Non-pigmented ciliary epithelial cell (primary cell): ENCODE data around the gene ETS2.
"Not testable (repeated sequence)": the region's sequence is repeated elsewhere in the genome, so short reads cannot be mapped to it uniquely, and the experiment has no call there.

Source experiments
- DNase-seq: peaks from one replicate; pipeline ENCODE4 v3.0.0-alpha.2; 2010; ENCODE audit warnings: low read depth

ETS2 gene

DNA sequence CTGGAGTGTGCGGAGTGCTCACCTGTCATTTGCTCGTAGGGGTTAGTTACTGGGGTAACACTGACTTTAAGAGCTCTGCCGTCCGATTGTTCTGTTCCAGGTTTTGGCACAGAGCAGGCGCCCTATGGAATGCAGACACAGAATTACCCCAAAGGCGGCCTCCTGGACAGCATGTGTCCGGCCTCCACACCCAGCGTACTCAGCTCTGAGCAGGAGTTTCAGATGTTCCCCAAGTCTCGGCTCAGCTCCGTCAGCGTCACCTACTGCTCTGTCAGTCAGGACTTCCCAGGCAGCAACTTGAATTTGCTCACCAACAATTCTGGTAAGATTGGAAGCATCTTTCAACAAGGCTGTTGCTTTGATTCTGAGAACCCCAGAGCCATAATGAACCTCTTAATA, 12.6 kb downstream of the ETS2 start:
- DNase-seq, result no peak

DNA sequence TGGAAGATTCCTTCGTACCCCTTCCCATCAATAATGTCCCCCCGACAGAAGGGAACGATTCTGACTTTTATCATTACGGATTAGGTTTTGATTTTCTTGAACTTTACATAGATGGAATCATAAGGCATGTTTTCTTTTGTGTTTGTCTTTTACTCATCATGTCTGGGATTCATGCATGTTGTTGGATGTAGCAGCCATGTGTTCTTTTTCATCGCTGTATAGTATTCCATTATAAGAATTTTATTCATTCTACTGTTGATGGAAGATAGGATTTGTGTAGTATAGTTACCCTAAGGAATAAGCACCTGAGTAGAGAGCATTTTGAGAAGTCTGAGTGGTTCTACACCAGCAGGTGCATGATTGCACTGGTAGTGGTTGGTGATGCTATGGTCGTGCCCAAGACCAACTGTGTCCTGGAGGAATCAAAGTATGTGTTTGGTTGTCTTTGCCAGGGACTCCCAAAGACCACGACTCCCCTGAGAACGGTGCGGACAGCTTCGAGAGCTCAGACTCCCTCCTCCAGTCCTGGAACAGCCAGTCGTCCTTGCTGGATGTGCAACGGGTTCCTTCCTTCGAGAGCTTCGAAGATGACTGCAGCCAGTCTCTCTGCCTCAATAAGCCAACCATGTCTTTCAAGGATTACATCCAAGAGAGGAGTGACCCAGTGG, 13.5 kb downstream of the ETS2 start:
- no peak for DNase-seq

DNA sequence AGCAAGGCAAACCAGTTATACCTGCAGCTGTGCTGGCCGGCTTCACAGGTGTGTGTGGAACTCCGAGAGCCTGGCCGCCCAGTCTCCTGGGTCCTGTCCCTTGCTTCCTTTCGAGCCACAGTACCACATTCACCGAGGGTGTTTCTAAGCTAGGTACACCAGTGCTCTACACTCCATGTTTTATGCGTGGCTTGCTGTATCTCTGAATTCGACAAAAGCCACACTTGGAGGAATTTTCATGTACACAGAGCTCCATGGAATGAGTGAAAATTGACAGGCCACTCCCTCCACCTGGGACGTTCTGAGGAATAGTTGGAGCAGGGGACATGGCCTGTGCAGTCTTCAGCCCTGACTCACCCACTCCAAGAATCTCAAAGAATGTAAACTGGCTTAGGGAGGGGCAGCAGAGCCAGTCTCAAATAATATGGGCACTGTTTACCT, 14.0 kb downstream of the ETS2 start:
- DNase-seq, result no peak

DNA sequence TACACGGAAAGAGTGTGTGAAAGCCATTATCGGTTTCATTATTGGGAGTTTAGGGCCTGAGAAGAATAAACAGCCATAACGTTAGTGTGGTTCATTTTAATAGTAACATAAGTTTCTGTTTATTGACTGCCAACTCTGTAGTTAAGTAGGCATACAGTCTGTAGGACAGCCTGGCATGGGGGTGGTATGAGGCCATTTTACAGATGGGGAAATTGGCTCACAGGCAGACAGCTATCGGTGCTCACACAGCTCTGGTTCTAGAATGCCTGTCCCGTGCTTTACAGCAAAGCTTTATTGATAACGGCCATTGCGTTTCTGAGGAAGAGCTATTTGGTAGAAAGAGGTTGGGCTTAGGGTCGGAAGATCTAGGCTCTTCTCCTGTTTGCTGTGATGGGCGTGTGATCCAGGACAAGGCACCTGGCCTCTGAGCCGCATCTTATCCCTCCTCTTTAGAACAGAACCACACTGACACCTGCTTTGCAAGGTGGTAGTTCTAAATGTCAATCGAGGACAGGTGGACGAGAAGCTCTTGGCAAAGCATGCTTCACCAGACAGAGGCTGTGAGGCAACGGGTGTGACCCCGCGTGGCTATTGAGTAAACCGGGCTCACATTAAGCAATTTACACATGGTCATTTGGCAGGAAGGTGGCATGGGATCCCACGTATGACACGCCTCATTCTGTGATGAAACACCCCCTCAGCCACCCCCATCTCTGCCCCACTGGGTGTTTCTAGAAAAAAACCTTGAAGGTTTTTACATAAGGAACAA, 14.9 kb downstream of the ETS2 start:
- DNase-seq, result no peak

DNA sequence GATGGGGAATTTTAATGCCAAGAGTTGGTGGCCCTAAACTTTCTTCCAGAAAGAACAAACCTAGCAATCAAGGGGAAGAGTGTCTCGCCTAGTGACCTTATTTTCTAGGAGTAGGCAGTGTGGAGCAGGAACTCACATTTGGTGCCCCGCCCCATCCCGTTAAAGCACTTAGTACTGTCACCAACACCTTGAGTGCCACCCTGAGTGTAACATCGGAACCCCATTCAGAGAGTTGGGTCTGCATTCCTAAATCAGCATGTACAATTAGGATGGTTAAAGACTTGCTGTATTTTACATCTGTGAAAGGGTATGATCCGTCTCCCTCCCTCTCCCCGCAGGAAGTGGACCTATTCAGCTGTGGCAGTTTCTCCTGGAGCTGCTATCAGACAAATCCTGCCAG, 15.5 kb downstream of the ETS2 start:
- DNase-seq, result no peak

DNA sequence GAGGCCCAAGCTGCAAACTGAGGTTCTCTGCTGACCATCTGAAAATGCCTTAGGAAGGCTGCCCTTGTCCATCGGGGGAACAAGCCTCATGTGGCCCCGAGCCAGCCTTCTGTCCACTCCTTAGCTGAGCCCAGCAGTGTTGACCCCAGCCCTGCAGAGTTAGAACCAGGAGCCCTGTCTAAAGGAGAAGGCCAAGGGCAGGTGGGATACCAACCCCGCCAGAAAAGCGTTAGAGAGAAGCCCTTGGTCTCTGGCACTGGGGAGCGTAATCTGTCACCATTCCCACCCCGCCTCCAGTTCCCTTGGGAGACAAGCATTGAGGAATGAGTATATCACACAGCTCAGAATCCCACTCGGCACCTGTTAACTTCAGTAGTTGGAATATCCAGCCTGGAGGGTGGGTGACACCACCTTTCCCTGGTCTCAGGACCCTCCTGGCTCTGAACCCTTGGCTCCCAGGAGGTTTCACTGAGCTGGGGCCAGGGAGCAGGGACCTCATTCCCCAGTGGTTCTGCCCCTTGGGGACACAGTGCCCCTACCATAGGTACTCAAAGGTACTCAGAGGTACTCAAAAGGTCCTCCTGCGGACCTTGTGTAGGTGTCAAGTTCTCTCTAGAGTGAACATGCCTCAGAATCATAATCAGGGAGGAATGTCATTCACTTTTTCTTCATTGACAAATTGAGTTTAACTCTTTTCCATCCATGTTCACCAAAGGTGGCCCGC, 16.4 kb downstream of the ETS2 start:
- no peak for DNase-seq

DNA sequence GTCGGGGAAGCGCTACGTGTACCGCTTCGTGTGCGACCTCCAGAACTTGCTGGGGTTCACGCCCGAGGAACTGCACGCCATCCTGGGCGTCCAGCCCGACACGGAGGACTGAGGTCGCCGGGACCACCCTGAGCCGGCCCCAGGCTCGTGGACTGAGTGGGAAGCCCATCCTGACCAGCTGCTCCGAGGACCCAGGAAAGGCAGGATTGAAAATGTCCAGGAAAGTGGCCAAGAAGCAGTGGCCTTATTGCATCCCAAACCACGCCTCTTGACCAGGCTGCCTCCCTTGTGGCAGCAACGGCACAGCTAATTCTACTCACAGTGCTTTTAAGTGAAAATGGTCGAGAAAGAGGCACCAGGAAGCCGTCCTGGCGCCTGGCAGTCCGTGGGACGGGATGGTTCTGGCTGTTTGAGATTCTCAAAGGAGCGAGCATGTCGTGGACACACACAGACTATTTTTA, 17.1 kb downstream of the ETS2 start:
- DNase-seq, result no peak

DNA sequence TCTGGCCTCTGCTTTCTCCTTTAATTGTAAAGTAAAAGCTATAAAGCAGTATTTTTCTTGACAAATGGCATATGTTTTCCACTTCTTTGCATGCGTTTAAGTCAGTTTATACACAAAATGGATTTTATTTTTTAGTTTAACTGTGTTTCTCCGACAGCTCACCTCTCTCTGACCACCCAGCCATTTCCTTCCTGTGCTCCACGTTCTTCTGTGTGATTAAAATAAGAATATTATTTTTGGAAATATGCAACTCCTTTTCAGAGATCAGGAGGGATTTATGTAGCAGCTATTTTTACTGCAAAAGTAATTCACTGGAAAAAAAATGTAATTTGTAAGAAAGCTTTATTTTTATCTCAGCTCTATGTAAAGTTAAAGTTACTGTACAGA, 18.0 kb downstream of the ETS2 start:
- DNase-seq, result no peak

DNA sequence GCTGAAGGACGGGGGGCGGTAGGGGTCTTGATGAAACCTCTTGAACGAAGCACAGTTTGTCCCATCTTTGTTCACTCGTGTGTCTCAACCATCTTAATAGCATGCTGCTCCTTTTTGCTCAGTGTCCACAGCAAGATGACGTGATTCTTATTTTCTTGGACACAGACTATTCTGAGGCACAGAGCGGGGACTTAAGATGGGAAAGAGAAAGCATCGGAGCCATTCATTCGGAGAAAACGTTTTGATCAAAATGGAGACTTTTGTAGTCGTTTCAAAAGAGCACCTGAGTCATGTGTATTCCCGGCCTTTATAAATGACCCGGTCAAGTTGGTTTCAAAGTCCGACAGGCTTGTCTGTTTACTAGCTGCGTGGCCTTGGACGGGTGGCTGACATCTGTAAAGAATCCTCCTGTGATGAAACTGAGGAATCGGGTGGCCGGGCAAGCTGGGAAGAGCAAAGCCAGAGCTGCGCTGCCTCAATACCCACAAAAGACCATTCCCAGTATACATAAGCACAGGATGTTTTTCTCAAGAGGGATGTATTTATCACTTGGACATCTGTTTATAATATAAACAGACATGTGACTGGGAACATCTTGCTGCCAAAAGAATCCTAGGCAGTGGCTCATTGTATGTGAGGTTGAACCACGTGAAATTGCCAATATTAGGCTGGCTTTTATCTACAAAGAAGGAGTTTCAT, 18.5 kb downstream of the ETS2 start:
- no peak for DNase-seq

DNA sequence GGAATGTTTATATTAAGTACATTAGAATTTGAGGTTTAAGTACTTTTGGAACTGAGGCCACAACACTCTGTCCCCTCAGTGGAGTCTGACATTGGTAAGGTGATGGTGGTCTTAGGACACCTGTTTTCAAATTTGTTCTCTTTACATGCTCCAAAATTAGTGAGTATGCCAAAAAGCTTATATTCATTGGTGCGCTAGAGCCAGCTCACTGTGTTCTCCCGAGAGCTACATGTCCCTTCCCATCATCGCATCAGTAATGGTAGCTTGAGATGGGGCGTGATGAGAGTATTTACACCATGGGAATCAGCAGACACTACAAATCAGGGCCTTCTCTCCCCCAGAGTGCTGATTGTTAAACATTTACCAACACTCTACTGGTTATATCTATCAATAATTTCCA, 19.5 kb downstream of the ETS2 start:
- no peak for DNase-seq

DNA sequence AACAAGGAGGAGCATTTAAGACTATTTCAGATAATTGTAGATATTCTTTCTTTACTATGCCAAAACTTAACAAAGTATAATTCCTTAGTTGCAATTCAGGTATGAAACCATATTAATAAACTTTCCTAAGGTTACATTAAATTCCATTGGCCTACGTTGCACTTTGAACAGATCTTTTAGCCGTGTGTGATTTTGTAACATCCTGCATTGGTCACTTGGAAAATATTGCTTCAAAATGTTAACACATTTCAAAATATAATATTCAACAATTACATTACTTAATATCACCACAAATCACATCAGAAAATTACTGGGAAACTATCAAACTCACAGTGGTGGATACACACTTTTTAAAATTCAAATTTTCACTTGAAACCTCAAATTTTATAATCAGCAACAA, 20.2 kb downstream of the ETS2 start:
- no peak for DNase-seq

DNA sequence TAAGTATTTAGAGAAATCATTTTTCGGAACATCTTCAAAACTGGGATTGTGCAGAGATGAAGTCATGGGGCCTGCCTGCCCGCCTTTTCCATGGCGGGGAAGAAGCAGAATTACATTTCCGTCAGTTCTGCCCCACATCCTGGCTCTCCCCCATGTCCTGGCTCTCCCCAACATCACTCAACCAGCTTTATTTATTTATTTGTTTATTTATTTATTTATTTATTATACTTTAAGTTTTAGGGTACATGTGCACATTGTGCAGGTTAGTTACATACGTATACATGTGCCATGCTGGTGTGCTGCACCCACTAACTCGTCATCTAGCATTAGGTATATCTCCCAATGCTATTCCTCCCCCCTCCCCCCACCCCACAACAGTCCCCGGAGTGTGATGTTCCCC, 22.4 kb downstream of the ETS2 start:
- DNase-seq, result not testable (repeated sequence)

DNA sequence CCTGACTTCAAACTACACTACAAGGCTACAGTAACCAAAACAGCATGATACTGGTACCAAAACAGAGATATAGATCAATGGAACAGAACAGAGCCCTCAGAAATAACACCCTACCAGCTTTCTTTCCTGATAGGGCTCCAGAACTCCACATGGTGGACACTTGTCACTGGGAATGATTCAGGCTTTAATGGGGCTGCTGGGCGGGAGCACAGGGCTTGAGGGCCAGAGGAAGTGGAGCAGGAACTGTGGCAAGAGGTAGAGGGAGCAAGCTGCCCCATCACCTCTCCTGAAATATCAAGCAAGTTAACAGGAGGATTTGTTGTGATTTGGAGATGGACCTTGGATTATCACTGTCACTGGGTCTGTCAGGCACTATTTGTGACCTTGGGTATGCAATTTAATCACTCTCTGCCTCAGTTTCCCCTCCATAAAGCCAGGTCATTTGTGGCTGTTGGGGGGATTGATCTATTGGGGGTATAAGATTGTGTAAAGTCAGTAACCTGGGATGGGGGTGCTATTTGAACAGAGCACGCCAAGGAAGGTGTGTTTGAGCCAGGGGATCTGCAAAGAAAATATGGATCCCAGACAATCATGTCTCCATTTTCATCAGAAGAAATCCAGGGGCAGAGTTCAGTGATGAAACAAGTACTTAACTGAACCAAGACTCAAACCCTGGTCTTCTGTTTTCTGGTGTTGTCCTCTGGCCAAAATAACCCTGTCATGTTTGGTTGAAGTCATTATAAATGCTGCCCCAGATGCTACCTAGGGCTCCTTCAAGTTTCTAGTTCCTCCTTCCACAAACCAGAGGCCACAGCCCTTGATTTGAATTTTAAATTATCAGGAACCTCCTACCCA, 25.2 kb downstream of the ETS2 start:
- no peak for DNase-seq

DNA sequence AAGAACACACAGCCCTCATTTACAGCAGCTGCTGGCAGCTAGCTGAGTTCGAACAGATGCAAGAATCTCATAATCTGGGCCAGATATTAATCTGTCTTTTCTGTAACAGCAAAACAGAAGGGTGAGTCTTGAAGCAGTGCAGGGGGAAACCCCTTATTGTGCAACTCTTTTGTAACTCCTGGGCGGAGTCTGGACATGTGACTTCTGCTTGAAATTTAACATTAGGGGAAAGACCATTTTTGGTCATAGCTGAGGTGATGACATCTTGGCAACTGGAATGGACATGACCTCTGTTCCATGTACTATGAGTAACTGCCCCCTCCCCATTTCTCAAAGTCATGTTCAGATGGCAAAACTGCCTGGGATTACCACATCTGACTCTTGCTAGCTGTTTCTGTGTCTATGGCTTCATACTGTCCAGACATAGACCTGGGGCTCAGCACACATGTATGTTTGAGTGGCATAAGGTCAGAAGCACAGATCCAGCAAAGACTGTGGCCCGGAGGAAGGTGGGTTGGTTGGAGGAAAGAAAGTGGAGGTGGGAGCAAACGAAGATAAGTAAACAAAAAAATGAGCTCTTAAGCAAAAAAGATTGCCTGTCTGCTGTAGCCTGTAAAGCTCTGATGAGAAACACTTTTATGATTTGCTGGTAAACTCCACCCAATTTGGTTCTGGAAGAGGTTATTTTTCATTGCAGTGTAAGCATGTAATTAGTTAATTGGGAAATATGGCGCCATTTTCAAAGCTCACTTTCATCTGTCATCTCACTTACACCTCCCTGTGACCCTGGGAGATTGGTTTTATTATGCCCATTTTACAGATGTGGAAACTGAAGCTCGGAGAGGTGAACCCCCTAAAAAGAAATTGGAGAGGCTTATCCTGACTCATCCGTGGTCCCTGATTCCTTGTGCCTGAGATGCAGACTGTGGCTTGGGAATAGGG, 26.1 kb downstream of the ETS2 start:
- peak; percentile 92 for DNase-seq

DNA sequence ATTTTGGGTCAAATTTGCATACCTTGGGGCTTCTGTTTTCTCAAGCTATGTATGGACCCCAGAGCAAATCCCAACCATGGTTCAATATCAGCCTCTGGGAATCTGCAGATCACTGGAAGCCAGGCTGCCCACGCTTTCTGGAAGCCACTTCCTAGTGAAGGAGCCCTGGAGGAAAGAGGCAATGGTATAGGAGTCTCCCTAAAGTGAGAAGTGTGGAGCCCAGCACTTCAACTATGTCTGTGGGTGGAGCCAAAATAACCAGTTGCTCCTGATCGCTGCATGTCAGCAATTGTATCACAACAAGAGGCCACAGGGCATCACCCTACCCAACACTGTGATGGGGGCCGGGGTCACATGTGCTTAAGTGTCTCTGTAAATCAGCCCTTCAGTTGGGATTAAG, 26.9 kb downstream of the ETS2 start:
- DNase-seq, result no peak

DNA sequence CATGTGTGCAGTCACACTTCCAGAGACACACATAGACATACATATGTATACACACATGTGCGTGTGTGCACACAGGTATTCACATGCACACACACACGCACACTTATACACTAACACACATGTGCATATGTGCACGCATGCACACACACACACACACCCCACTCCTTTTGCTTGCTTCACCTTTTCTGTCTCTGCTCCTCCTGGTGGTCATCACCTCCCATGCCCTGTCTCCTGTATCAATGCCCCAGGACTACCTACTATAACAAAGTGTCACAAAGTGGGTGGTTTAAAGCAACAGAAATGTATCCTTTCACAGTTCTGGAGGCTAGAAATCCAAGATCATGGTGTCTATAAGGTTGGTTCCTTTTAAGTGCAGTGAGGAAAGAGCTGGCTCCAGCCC, 27.4 kb downstream of the ETS2 start:
- DNase-seq, result no peak

DNA sequence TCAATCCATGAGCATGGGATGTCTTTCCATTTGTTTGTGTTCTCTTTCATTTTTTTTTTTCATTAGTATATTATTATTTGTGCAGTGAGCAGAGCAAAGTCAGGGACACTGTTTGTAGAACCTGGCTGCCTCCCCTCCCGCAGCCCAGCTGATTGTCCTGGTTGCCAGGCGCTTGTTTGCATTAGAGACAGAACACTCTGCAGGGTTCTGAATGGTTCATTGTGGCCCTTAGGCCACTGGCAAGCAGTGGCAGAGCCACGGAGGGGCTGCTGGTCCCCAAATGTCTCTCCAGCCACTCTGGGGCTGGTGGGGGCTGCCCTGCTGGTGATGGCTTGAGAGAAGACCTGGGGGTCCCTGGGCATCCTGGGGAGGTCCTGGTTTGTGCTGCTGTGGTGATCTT, 29.0 kb downstream of the ETS2 start:
- DNase-seq, result no peak

DNA sequence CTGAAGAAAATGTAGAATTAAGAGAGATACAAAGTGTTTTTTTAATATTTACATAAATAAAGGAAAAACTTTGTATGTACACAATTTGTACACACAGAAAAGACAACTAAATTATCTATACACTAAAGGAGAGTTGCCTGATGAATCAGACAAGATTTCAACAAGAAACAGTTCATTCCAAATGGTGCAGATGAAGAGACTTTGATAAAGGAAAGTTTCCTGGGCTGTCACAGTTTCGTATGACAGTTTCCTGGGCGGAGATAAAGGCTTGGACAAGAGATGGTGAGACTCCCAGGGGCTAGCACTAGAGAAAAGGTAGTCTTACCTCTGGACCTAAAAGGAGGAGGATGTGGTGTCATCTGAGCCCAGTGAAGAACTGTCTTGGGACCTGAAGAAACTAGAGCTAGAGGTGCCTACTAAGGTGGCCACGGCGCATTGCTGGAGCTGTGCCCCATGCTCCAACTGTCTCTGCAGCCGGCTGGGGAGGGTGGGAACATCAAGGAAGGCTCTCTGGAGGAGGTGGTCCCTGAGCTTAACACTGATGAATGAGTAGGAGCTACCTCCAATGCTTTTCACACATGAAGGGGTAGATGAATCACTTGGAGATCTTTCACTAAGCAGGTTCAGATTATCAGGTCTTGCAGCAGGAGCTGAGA, 32.2 kb downstream of the ETS2 start:
- no peak for DNase-seq

DNA sequence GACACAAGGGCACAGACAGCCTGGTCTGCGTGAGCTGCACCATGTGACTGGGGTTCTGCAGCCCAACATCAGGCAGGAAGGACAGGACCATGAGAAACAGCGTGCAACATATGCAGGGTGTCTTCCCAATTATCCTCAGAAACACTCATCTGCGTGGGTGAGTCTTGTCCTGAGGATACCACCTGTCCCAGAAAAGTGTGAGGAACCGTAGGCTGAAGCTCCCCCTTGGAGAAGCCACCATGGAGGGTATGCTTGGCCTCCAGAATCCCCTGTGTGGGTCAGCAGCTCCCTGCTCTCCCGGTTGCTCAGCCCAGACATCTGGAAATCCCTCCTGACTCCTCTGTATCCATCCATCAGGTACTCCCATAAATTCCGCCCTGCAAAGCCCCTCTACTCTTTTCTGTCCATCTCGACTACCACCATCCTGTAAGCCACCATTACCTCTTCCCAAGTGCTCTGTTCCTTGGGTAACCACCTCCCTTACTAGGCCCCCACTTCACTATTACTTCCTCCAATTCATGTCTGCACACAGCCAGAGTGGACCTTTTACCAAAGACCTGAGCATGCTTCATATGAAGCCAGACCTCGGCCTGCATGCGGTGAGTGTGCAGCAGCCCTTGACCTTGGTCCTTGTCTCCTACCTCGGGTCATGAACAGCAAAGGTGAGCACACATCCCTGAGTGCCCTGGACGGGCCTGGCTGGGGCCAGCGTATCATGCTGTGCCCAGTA, 33.0 kb downstream of the ETS2 start:
- no peak for DNase-seq
